GM12864 (cell line): ENCODE results near the gene DISC1.

Source experiments
- DNase-seq: peaks from one replicate; pipeline ENCODE4 v3.0.0-alpha.2; 2011; ENCODE audit warnings: low read depth
- H3K4me3 ChIP-seq: 2 replicates; pipeline ENCODE4 v1.5.1; 2011; ENCODE audit warnings: mild to moderate bottlenecking, low read depth, low read length, control low read depth
- TF ChIP-seq, protein P1 (sequence below): IDR thresholded peaks from 2 replicates; pipeline ENCODE4 v1.5.1; 2011; ENCODE audit warnings: low read depth, mild to moderate bottlenecking, moderate library complexity, low read length, control low read depth, inconsistent platforms; ENCODE audit errors: missing control alignments

DISC1 gene

DNA sequence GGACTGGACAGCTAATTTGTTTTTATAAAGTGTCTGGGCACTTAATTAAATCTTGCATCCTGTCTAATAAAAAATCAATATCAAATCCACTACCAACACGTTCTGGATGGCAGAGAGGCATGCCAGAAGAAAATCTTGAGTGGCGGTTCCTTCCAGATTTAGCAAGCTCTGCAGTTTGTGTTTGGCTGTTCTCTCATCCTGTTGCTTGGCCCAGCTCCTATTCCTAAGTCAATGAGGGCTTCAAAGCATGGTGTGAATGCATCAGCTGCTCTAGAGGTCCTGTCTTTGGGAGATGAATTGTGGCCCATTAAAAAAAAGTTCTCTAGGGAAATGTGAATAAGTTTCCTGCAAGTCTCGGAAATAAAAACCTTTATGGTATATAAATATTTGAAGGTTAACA, 90.3 kb downstream of the DISC1 start:
- no peak for DNase-seq

DNA sequence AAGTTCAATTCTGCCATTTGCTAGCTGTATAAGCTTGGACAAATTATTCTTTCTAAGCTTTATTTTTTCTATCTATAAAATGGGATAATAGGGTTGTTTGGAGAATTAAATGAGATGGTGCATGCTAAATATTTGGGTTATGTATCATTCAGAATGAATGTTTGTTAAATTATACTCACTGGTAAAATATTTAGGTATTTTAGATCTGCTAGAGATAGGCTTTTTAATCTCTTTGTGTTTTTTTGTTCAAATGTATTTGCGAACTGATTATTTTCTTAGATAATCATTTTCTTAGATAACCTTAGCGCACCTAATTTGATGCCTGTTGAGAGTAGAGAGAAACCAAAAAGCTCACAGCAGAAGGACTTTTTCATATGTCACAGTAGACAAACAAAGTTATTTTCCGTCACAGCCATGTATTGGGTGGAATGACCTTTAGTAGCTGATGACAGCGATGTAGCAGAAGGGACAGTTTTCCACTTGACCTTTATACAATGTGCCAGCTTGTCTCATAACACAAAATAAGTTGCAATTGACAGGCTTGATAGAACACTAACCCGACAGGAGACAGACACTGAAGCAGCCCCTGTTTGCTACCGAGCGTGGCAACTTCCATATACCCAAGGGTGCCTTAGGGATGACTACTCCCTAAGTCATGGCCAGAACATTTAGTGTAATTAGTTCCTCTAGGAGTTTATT, 93.0 kb downstream of the DISC1 start:
- H3K4me3 ChIP-seq = no peak overlapping the region
- no peak for DNase-seq
- TF ChIP-seq, protein P1, sequence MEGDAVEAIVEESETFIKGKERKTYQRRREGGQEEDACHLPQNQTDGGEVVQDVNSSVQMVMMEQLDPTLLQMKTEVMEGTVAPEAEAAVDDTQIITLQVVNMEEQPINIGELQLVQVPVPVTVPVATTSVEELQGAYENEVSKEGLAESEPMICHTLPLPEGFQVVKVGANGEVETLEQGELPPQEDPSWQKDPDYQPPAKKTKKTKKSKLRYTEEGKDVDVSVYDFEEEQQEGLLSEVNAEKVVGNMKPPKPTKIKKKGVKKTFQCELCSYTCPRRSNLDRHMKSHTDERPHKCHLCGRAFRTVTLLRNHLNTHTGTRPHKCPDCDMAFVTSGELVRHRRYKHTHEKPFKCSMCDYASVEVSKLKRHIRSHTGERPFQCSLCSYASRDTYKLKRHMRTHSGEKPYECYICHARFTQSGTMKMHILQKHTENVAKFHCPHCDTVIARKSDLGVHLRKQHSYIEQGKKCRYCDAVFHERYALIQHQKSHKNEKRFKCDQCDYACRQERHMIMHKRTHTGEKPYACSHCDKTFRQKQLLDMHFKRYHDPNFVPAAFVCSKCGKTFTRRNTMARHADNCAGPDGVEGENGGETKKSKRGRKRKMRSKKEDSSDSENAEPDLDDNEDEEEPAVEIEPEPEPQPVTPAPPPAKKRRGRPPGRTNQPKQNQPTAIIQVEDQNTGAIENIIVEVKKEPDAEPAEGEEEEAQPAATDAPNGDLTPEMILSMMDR = no peak

More for the DNA sequence above, 90.3 kb downstream of the DISC1 start:
- no peak overlapping the region for H3K4me3 ChIP-seq
- TF ChIP-seq, protein P1 = no peak

DNA sequence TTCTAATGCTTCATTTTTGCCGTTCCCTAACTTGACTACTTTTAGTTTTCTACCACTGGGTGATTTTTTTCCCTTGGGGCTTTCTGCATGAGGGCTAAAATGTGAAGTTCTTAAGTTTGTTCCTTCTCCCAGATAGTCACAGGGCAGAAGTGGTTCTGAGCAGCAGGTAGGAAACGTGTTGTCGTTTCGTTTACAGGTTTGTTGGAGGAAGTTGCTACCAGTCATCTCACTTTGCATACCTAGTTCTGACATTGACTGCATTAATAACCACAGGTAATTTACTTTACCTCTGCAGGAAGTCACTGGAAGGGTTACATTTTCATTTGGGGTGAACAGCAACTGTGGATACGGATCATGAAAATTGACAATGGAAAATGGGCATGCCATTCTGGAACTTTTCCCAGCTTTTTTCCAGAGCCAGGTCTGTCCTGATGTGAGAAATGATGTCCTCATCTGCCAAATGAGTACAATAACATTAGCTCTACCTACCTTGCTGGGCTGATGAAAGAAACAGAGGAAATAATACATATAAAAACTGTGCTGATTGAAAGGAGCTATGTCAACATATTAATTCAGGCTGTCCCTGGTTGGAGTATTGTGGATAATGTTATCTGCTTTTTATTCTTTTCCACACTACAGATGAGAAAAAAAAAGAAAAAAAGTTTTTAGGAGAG, 94.2 kb downstream of the DISC1 start:
- TF ChIP-seq, protein P1 = no peak
- DNase-seq = no peak
- H3K4me3 ChIP-seq = no peak overlapping the region

DNA sequence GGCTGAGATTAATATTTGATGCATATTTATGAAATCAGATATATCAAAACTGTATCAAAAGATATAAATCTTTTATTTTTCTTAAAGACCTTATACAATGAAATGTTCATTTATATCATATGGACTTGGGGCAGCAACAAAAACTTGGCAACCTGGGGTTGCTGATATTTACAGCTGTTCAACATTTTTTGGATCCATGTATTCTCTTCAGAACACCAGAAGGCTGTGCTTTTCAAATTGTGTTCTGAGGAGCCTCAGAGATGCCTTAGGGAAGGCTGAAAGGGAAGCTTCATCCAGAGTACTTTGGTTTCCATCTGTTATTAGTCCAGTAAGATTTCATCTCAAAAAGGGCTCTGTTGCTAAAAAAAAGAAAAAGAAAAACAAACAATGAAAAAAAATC, 94.8 kb downstream of the DISC1 start:
- no peak for DNase-seq
- no peak overlapping the region for H3K4me3 ChIP-seq
- TF ChIP-seq, protein P1 = no peak

DNA sequence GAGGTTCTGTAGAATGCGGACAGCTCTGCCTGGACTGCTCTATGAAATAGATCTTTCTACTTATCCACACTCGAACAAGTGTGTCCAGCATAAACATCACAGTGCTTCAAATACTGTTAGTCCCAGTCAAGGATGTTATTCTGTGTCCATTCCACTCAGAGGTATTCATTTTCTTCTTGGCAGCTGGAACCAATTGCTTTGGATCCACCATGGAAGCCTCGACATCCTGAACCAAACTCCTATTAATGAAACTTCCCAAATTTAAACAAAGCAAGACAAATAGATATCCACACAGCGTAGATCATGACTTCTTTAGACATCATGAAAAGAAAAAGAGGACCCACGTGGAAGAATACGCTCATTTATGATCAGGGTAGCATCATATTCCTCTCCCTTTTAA, 95.8 kb downstream of the DISC1 start:
- no peak overlapping the region for H3K4me3 ChIP-seq
- no peak for DNase-seq
- TF ChIP-seq, protein P1 = no peak

DNA sequence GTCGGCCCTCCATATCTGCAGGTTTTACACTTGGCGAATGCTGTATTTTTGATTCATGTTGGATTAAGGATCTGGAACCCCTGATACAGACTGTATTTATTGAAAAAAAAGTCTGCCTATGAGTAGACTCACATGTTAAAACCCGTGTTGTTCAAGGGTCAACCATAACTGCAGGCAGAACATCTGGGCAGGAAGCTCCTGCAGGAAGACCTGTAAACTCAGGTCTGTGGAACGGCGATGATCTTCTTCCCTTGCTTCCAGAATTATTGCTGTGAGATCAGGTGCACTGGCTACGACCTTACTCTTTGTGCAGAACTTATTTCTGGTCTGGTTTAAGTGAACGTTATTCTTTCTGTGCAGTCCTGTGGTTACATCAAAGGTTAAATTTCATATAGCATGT, 96.6 kb downstream of the DISC1 start:
- TF ChIP-seq, protein P1 = no peak
- H3K4me3 ChIP-seq = no peak overlapping the region
- no peak for DNase-seq
